ENCODE results near the gene OPA1. TPM values are rescaled to one million over a fixed set of nuclear protein-coding genes. Genes with fewer than 3 reads are reported as not detected.

The OPA1 gene
- total RNA-seq, 4 donors from 2014 or later: 29.3 to 48.1 (median 44.6) TPM

GRCh38 chr3:193716150-193716549, 123.1 kb downstream of the OPA1 start:
- Histone ChIP-seq H3K36me3 (no peaks in the 10 kb centered on the region), H3K4me3 (no peak overlapping the region), H3K27ac (no peak overlapping the region), H3K4me1 (no peaks in the 10 kb centered on the region), H3K27me3 (no peaks in the 10 kb centered on the region), H3K9me3 (peaks cover 0 to 23% (median 12%) of the 10 kb centered on the region in 3 donors)
- WGBS, 2 donors: 61 to 71% methylated on average over 4 of the region's 4 CpGs
- intact Hi-C loops (cut with DNase I): no loop called here
- no peak for TF ChIP-seq POLR2A (IDR thresholded peaks at IDR 0.05)
- TF ChIP-seq, protein P1, sequence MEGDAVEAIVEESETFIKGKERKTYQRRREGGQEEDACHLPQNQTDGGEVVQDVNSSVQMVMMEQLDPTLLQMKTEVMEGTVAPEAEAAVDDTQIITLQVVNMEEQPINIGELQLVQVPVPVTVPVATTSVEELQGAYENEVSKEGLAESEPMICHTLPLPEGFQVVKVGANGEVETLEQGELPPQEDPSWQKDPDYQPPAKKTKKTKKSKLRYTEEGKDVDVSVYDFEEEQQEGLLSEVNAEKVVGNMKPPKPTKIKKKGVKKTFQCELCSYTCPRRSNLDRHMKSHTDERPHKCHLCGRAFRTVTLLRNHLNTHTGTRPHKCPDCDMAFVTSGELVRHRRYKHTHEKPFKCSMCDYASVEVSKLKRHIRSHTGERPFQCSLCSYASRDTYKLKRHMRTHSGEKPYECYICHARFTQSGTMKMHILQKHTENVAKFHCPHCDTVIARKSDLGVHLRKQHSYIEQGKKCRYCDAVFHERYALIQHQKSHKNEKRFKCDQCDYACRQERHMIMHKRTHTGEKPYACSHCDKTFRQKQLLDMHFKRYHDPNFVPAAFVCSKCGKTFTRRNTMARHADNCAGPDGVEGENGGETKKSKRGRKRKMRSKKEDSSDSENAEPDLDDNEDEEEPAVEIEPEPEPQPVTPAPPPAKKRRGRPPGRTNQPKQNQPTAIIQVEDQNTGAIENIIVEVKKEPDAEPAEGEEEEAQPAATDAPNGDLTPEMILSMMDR (IDR thresholded peaks at IDR 0.05): no peak
- no peak for DNase-seq

GRCh38 chr3:193719735-193720134, 126.7 kb downstream of the OPA1 start:
- TF ChIP-seq, protein P1 (IDR thresholded peaks at IDR 0.05): no peak
- TF ChIP-seq POLR2A (IDR thresholded peaks at IDR 0.05): no peak
- intact Hi-C loops (cut with DNase I): no loop called here
- 61 to 73% methylated on average over 7 of the region's 7 CpGs for WGBS, 2 donors

DNA sequence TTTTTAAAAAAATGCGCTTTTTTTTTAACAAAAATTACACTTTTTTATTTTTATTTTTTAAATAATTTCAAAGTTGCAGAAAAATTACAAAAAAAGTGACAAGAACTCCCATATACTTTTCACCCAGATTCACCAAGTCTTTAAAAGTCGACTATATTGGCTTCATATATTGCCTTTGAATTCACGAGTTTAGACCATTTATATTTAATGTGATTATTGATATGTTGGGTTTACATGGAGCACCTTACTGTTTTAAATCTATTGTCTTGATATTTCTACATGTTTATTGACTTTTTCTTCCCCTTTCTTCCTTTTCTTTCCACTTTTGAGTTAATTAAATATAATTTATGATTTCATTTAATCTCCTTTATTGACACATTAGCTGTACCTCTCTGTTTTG, 127.2 kb downstream of the OPA1 start:
- no peak for TF ChIP-seq POLR2A (IDR thresholded peaks at IDR 0.05)
- TF ChIP-seq, protein P1 (IDR thresholded peaks at IDR 0.05): no peak
- 85 to 92% methylated on average over 3 of the region's 3 CpGs for WGBS, 2 donors
- Histone ChIP-seq H3K36me3 (no peaks in the 10 kb centered on the region), H3K4me1 (no peaks in the 10 kb centered on the region), H3K9me3 (peaks cover 0 to 8% (median 0%) of the 10 kb centered on the region in 3 donors), H3K27me3 (no peaks in the 10 kb centered on the region), H3K4me3 (no peak overlapping the region), H3K27ac (no peak overlapping the region)
- intact Hi-C loops (cut with DNase I): no loop called here
- no peak for DNase-seq

More at GRCh38 chr3:193719735-193720134, 126.7 kb downstream of the OPA1 start:
- DNase-seq: no peak
- no peaks in the 10 kb centered on the region for H3K4me1 ChIP-seq
- H3K27me3 ChIP-seq: no peaks in the 10 kb centered on the region
- no peak overlapping the region for H3K4me3 ChIP-seq
- no peak overlapping the region for H3K27ac ChIP-seq
- no peaks in the 10 kb centered on the region for H3K36me3 ChIP-seq
- H3K9me3 ChIP-seq: peaks cover 0 to 12% (median 4%) of the 10 kb centered on the region in 3 donors

DNA sequence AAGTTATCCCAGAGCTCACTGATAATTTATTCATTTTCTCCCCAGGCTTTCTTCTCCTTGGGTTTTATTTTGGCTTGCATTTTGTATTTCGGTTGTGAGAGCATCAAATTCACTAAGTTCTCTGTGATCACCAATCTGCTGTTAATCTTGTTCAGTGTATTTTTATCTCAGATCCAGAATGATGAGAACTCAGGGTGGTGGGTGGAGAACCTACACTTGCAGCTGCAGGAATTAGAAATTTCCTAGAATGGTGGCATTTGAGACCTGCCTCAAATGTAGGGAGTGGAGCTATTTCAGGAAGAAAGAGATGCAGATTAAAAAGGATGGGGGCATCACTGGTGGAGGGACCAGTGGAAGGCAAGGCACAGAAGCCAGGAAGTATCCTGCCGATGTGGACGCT, 129.6 kb downstream of the OPA1 start:
- Histone ChIP-seq H3K4me3 (no peak overlapping the region), H3K27me3 (no peaks in the 10 kb centered on the region), H3K4me1 (no peaks in the 10 kb centered on the region), H3K27ac (no peak overlapping the region), H3K9me3 (no peaks in the 10 kb centered on the region), H3K36me3 (no peaks in the 10 kb centered on the region)
- TF ChIP-seq, protein P1 (IDR thresholded peaks at IDR 0.05): no peak
- TF ChIP-seq POLR2A (IDR thresholded peaks at IDR 0.05): no peak
- intact Hi-C loops (cut with DNase I): no loop called here
- 77 to 84% methylated on average over 3 of the region's 3 CpGs for WGBS, 2 donors
- DNase-seq: no peak

DNA sequence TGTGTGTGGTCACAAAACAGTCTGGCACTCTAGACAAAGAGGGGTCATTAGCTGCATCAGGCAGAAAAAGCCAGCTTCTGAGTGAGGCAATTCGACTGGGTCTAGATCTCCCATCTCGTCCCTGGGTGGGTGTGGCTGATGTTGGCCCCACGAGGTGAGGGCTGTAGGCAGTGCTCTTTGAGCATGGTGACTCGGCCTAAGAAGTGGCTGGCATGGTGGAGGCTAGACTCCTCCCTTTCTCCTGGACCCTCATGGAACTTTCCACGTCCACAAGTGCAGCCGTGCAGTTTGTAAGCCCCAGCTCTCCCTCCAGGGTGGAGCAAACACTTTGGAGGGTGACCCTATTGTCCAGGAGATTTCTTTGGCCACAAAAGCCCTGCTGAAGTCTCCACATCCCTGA, 134.1 kb downstream of the OPA1 start:
- WGBS, 2 donors: 85 to 87% methylated on average over 2 to 6 of the region's 6 CpGs
- Histone ChIP-seq H3K9me3 (no peaks in the 10 kb centered on the region), H3K4me1 (no peaks in the 10 kb centered on the region), H3K27me3 (no peaks in the 10 kb centered on the region), H3K4me3 (no peak overlapping the region), H3K36me3 (no peaks in the 10 kb centered on the region), H3K27ac (no peak overlapping the region)
- no peak for DNase-seq
- TF ChIP-seq, protein P1 (IDR thresholded peaks at IDR 0.05): no peak
- no peak for TF ChIP-seq POLR2A (IDR thresholded peaks at IDR 0.05)
- intact Hi-C loops (cut with DNase I): no loop called here

All from esophagus squamous epithelium (tissue), 5 donors.